NCI-H146 treated with DMSO at 0.1 percent for 48 hours (cell line): ENCODE data around the gene LZTS2.

Source experiments
- DNase-seq: peaks from one replicate; lab custom pipeline; 2025; ENCODE audit not compliant: unreplicated experiment; lab: John Stamatoyannopoulos, UW

Gene LZTS2

DNA sequence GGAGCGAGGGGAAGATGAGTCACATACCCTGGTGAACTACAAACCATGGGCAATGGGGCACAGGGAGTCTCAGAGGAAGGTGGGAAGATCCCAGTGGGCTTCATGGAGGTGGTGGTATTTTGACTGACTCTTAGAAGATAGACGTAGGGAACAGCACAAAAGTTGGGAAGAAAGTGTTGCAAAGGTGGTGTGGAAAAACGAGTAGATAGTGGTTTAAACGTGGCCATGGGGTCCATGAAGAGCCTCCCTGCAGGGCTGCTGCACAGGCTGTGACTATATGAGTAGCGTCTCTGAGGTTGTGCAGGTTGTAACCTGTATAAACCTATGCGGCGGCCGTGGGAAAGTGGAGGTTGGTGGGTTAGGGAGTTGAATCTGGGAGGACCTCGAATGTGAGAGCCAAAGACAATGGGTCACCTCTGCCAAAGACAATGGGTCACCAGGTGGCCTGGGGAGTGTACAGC is 13.8 kb downstream of the LZTS2 start:
- DNase-seq, result no peak

DNA sequence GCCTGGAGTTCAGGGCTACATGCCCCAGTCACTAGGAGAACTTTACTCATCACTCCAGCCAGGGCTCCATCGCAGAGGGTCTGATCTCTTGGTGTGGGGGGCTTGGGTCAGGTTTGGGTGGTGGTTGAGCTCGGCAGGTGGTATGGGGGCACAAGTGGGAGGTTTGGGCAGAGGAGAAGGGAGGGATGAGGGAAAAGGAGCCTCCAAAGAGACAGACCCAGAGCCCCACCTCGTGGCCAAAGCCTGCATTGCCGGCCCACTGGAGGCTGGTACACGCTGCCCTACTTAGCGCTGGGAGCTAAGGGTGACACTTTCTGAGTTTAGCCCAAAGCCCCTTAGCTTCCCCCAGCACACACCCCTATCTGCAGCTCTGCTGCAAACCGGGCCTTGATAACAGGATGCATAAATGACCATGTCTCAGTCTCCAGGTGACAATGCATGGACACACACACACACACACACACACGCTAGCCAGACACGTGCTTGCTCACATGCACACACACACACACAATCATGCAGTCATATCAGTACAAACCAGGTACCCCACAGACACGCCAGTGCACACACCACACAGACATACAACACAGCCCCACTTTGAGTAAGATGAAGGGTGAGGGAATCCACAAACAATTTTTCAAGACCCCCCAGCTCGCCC is 14.7 kb downstream of the LZTS2 start:
- peak; percentile 40 for DNase-seq

DNA sequence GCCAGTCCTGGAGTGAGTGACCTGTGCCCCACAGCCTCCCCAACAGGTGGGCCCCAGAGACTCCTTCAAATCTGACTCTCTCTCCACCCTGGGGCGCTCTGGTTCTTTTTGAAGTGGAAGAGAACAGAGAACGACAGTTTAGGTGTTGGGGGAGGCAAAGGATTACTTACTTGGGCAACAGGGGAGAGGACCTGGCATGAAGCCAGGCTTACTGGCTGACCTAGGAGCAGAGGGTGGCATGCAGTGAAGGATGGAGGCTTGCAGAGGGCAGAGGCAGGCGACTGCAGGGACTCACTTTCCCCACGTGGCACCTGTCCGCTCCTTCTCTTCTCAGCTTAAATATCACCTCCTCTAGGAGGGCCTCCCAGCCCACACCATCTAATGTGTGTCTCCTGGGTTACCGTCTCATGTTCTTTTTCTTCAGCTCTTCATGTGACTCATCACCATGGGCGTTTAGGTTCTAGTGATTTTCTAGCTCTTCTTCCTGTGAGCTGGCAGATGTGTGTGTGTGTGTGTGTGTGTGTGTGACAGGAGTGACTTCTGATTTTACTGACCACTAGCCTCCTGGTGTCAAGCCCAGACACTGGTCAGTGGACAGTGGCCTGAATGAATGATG is 15.5 kb downstream of the LZTS2 start:
- no peak for DNase-seq

DNA sequence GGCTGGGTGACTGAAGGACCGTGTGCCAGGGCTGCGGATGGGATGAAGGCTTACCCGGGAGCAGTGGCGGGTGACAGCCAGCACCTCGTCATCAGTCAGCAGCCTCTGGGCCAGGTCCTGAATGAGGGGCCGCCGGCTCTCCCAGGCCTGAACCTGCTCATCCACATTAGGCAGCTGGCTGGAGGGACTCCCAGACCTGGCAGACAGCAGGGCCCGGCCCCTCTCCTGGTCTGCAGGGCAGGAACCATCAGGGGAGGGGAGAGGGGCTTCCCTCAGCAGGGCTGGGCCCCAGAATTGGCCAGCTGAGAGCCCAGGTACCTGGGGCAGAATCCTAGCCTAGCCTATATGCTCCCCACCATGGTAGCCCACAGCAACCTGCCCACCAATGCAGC is 16.0 kb downstream of the LZTS2 start:
- no peak for DNase-seq

DNA sequence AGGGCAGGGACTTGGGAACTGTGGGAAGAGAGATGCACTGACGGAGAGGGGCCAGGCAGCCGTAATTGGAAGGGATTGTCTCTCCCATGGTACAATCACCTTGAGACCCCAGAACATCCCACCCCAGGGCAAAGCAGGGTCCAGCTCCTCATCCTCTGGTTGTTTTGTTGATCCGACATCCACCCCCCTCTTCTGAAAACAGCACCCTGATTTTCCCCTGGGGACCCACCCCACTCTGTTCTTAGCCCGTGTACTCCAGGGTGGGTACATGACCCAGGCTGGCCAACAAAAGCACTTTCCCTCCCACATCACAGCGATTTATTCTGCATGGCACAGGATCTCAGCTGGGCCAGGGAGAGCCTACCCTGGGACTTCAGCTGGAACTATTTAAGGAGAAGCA is 17.2 kb downstream of the LZTS2 start:
- no peak for DNase-seq

DNA sequence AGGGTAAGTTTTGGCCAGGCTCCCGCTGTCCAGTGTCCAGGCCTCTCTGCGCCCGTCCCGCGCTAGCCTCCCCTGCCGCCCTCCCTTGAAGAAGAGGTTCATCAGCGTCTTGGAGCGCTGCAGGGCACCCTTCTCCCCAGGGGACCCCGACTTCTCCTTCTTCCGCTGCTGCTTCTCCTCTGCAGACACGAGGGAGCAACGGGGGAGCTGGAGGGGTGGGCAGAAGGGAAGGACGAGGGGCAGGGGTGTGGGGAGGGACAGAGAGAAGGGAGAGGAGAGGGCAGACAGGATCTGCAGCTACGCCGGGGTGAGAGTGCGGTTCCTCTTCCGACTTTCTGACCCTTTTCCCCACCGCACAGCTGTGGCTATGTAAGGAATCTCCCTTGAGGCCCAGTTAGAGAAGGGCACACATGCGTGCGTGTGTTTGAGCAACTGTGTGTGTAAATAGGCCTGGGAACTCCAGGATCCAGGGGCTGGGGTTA is 18.6 kb downstream of the LZTS2 start:
- no peak for DNase-seq

DNA sequence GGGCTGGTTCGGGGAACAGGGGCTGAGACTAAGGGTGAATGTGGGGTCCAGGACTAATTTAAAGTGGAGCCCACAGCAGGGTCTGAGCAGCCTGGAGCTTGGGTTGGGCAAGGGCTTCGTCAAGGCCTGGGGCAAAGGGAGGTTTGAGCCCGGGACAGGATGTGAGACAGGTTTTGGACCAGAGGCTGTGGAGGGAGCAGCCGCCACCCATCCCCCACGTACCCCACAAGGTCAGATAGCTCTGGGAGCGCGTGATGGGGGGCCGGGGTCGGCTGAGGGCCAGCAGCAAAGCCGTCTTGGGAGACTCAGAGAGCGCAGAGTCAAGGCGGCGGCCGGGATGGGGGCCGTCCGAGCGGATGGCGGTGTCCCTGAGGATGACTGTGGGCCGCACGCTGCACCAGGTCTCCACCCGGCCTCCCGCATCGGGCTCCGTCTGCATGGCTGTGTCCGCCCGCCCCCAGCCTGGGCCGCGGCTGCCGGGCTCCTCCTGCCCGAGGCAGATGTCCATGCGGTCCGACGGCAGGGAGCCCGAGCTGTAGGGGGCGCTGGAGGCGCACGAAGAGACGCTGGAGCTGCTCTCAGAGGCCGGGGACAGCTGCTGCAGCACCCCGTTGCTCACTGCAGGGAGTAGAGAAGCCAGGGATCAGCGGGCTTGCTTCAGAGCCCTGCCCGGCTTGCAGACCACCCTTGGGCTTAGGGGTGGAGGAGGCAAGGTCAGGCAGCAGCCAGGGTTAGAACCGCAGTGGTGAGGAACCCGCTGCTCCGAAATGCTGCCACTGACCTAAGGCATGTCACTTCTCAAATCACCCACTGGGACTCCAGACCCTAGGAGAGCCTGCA is 19.2 kb downstream of the LZTS2 start:
- peak; percentile 66 for DNase-seq

DNA sequence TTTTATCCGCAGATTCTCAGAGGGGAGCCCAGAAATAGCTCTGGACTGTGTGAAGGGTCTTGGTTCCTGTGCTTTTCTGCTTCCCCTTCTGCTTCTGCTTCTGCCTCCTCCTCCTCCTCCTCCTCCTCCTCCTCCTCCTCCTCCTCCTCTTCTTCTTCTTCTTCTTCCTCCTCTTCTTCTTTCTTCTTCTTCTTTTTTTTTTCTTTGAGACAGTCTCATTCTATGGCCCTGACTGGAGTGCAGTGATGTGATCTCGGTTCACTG is 19.8 kb downstream of the LZTS2 start:
- no peak for DNase-seq

DNA sequence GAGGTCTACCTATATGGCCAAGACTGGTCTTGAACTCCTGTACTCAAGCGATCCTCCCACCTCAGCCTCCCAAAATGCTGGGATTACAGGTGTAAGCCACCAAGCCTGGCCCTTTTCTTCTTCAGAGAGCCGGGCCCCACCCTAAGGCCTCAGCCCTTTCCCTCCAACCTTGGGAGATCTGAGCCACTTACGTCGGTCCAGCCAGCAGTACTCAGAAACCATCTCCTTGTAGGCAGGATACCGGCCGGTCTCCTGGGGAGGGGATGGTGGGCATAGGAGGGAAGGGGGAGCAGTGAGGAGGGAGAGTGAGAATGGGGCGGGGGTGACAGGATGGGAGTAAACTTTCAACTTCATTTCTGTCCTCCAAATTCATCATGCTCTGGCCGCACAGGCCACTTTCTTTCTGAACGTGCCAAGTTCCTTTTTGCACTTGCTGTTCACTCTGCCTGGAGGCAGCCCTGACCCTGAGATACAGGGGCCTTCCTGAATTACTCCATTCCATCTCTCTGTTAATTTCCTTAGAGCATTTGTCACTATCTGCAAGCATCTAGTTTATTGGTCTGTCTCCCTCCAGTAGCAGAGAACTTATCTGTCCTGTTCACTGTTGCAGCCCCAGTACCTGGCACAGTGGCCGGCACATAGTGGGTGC is 20.9 kb downstream of the LZTS2 start:
- no peak for DNase-seq

DNA sequence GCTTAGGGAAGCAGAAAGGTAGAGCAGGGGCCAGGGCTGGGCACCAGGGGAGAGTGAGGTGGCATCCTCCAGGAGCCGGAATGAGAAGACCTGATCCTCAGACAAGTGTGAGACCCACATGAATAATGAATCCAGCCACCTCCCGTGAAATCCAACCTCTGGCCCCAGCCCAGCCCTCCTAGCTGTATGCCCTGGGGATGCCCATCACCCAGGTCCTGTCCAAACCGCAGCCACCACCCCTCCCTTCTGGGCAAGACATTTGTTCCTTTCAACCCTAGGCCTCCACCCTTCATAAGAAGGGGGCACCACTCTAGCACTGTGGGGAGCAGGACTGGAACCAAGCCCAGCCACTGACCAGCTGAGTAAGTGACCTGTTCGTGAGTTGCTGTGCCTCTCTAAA is 21.6 kb downstream of the LZTS2 start:
- DNase-seq, result no peak

DNA sequence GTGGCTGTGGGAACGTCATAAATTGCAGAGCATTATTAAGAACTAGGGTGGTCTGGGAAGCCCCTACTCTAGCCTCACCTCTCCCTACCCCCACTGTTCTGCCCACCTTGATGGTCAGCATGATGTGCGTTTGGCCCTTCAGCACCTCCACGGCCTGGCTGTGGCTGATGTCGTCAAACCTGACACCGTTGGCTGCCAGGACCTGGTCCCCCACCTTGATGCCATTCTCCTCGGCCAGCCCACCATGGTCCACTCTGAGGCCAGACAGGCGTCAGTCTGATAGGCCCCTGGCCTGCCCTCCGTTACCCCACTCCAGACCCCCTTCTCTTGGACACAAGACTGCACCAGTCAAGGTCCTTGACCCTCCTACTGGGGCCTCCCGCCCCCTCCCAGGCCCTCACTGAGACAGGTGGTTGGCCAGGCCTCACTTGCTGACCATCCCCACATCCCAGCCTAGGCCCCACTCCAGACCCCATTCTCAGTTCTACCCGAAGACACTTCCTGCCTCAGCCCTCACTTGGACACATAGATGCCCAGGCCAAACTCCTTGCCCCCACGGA is 22.2 kb downstream of the LZTS2 start:
- no peak for DNase-seq

DNA sequence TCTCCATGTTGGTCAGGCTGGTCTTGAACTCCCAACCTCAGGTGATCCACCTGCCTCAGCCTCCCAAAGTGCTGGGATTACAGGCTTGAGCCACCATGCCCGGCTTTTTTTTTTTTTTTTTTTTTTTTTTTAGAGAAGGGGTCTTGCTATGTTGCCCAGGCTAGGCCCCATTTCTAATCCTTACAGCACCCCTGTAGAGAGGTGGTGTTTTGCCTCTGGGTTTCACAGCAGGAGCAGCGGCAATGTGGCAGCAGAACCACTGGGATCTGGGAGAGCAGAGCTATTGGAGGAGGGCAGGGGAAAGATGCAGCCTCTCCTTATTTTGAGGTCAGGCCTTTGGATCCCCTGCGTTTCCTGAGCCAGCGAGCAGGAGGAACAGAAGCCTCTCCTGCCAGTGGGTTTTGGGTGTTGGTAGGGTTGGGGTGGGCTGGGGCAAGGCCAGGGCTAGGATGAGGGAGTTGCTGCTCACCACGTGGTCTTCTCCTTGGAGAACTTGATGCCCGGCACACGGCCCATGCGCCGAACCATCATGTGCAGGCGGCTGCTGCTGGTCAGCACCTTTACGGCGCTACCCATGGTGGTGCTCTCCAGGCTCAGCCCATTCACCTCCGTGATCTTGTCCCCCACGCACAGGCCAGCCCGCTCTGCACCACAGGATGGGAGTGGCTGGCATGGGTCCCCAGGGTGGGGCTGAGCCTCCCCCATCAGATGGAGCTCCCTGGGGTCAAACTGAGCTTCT is 23.5 kb downstream of the LZTS2 start:
- no peak for DNase-seq

DNA sequence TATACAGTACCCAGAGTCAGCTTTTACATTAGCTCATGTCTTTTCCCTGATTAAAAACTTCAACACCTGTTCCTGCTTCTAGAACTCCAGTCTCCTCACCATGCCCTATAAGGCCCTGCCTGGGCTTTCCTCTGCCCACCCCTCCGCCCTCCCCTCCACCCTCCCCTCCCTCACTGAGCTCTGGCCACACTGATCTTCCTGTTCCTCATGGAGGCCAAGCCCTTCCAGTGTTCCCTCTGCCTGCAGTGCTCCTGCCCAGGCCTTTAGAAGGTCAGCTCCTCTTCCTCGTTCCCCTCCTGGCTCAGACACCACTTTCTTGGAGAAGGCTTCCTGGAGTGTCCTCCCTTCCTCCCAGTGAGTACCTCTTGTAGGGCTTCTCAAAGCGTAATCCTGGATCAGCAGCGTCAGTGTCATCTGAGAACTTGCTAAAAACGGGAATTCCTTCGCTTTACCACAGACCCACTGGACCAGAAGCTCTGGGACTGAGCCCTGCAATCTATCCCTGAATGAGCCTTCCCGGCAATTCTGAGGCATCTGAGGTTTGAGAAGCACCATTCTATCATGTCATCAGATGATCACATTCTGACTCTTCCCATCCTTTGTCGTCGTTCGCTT is 27.6 kb downstream of the LZTS2 start:
- no peak for DNase-seq

DNA sequence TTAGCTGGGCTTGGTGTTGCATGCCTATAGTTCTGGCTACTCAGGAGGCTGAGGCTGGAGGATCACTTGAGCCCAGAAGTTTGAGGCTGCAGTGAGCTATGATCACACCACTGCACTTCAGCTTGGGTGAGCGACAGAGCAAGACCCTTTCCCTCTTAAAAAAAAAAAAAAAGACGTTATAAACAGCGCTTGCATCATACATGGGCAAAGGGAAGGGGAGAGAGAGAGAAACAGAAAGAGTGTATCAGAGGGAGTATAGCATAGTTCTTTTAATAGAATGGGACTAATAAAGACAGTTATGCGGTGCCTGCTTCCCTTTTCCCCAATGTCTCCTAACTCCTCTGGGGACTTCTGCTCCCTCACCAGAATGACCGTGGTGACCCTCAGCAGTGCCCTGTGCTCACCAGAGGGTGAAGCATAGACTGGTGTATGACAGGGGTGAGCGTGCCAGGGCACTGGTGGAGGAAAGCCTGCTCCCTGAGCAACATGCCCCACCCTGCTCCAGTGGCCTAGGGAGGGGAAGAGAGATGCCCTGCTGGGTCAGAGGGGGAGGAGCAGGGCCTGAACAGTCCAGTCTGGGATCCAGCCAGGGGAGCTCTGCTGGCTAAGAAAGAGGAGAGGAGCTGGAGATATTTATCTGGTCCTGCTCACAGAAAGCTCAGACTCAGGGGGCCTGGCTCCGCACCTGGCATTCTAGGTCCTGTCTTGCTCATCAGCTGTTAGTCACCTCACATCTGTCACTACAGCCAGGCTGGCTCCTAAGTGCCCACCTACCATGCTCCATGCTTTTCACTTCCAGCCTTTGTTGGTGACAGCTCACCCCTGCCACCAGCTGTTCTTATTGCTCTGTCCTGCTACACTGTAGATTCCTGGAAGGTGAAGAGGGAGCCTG is 29.1 kb downstream of the LZTS2 start:
- DNase-seq, result no peak

DNA sequence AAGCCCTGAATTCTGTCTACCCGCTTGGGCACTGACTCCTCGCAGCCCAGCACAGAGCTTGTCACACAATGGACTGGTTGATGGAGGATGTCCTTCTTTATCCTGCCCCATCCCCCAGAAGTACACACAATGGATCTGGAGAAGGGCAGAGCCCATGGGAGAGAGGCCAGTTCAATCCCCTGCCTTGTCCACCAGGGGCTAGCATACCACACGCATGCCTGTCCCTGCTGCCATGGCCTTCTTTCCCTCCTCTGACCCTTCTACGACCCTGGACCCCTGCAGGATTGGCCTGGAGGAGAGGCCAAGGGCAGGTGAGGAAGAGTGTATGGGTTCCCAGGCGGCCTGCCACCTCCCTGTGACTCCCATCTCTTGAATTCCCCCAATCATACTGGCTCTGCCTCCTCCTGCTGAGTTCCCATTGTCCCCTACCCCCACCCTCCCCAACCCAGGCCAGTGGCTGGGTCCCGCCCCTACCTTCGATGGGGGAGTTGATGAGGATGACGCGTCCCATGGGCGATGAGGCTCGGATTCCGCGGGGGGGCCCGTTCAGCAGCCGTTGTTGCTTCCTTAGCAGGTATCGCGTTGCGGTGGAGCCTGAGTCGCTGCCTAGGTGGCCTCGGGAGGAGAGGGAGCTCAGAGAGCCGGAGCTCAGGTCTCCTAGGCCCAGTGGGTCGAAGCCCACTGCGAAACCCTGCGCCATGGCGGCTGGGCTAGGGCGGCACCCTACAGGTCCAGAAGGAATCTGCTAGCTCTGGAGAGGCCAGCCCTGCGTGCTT is 30.1 kb downstream of the LZTS2 start:
- DNase-seq, result no peak

DNA sequence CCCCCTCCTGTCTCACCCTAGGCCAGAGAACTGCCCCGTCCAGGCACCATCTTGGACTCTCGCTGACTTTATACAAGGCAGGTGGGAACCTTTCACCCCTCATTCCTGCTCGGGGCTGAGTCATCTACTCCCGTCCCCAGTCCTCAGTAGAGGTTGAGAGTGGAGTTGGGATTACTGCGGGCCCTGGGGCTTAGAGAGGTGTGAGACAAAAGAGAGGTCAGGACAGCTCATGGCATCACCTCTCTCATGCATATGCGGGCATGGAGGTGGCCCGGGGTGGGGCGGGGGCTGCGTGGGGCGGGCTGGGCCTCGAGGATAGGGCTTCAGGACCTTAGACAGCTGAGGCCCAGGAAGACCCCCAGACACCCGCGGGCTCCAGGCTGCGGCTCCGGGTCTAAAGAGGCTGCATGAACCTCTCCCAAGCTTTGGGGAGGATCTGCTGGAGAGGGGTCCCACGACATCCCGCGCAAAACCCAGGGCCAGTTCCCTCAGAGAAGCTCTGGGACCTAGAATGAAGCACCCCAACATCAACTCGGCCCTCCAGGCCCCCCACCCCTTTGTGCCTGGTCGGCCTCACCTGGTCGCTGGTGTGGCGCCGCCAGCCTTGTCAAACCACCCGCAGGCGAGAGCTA is 31.0 kb downstream of the LZTS2 start:
- DNase-seq, result no peak

DNA sequence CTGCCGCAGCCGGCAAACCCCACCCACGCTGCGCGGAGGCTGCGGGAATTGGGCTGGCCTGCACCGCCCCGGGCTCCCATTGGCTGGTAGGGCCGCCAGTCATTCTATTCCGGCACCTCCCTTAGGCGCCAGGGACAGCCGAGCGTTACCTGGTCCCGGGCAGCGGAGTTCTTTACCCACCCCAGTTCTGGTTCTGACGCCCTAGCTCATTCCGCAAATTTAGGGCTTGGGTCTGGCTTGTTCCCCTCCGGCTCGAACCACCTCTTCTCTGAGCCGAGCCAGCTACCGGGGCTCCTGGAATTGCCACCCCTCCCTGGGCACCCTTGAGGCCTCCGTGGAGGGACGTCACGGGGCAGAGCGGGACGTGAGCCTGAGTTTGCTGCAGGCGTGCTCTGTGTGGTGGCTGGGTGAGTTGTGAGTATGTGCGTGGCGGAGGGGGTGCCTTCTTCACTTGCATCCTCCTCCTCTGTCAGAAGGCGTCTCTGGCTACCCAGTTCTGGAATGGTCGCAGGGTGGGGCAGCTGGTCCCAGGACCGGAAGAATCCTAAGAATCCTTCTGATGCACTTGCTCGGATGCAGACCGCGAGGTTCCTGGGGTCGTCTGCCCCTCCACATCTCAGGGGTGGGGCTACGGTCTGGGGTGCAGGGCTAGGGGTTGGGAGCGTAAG is 31.7 kb downstream of the LZTS2 start, which contains the start of the genes PDZD7 and SFXN3:
TSS of gene PDZD7 (minus strand) at position 2 of the 668 bp plus-strand sequence. CDS start 910 bp downstream, outside the sequence.
TSS of gene SFXN3 (plus strand) at position 107 of the 668 bp plus-strand sequence. CDS start 3,461 bp downstream, outside the sequence.
- DNase-seq, result peak; percentile 65
